Pancreas (tissue), 10 donors: ENCODE measurements around the gene PLCD3. TPM values are rescaled to one million over a fixed set of nuclear protein-coding genes. Genes with fewer than 3 reads are reported as not detected.

Experiments
- ATAC-seq, 4 donors: fragments of 200-7000 bp; cut with Tn5 transposase; one replicate each; pipeline versions ENCODE4 v1.8.0 to v1.9.1; 2020; ENCODE audit warnings: mild to moderate bottlenecking in 4 of 4, moderate library complexity in 4 of 4
- DNase-seq, 6 donors: peaks; one replicate each; pipeline ENCODE4 v3.0.0-alpha.2; 2020
- FAIRE-seq: peaks from 2 replicates; lab custom pipeline; 2012; peaks lifted over from hg19 to GRCh38; lab: Jason Lieb, UNC
- H3K27ac ChIP-seq, 4 donors: fragments of 200-600 bp; sonication (generic); 1 replicate in 3 of 4; 2 replicates in 1 of 4; pipeline versions ENCODE4 v1.5.0 to v1.8.0; 2020
- H3K27me3 ChIP-seq, 4 donors: fragments of 200-600 bp; one replicate each; pipeline ENCODE4 v1.8.0; 2021
- H3K36me3 ChIP-seq, 3 donors: fragments of 200-600 bp; sonication (generic) in 1 of 3; one replicate each; pipeline versions ENCODE4 v1.5.0 to v1.8.0; 2020 to 2021
- H3K4me1 ChIP-seq, 3 donors: fragments of 200-600 bp; one replicate each; pipeline ENCODE4 v1.8.0; 2021
- H3K4me3 ChIP-seq, 4 donors: fragments of 200-600 bp; sonication (generic) in 2 of 4; one replicate each; pipeline versions ENCODE4 v1.5.0 to v1.8.0; 2020 to 2021
- H3K9me3 ChIP-seq, 4 donors: fragments of 200-600 bp; one replicate each; pipeline ENCODE4 v1.8.0; 2021
- CTCF ChIP-seq, 4 donors: fragments of 200-600 bp; sonication (generic) in 3 of 4; IDR thresholded peaks; one replicate each; pipeline versions ENCODE4 v1.5.0 to v1.8.0; 2021; ENCODE audit warnings: antibody characterized with exemption in 4 of 4
- WGBS, 2 donors: extraction: QIAGEN DNeasy Blood & Tissue Kit; methylation state at CpG; one replicate each; pipeline ENCODE4 v1.1.7; 2013; 5-methylcytosine and 5-hydroxymethylcytosine counted together
- intact Hi-C, 3 donors: fragments of 100-400 bp; cut with DNase I; formaldehyde crosslinking; loops; one replicate each; pipeline versions ENCODE4 v1.11.1 to v1.14.2; 2022
- polyA plus RNA-seq, 2 donors: library from polyadenylated mRNA; stranded (reverse); fragments of 200-250 nt; gene quantifications; one replicate each; pipeline ENCODE4 v1.2.3, GENCODE V29; 2013
- total RNA-seq, 6 donors: library from RNA; stranded (reverse); fragmentation: NEBNext Ultra II Directional in 4 of 6; extraction: Animal tissue kit (Norgen Biotek cat#: 25700) in 4 of 6; gene quantifications; one replicate each; pipeline versions ENCODE4 v1.2.1 to v1.2.4, GENCODE V29; 2021 to 2023
- donor health status: healthy with polysubstance abuse.
- donor health status: DM: no; HTN: no; CAD: no; lungs with moderate emphysema.
- donor health status: DM: no; HTN: no; CAD: no.
- donor health status: control.
- donor health status: control.
- donor health status: Bipolar disorder and iron deficiency.
- donor health status: DM: yes; HTN: yes; CAD: no.
- donor health status: DM: no; HTN: no; CAD: no.
- donor health status: DM: no; HTN: no; CAD: no.
- donor health status: DM: yes; HTN: yes; CAD: no.

PLCD3 gene
- total and polyA plus RNA-seq, 8 donors: 4.6 to 10.6 (median 8.4) TPM

- intact Hi-C loops: no loop called here
- no peak for ATAC-seq
- H3K4me3 ChIP-seq: no peak overlapping the region
- H3K9me3 ChIP-seq: no peaks in the 10 kb centered on the region
- no peak for TF ChIP-seq CTCF (IDR thresholded peaks at IDR 0.05)
- H3K36me3 ChIP-seq: no peaks in the 10 kb centered on the region
- no peak for FAIRE-seq
- no peaks in the 10 kb centered on the region for H3K27me3 ChIP-seq
- H3K27ac ChIP-seq: no peak overlapping the region
- peak in 1 of 6 donors; percentile 60 for DNase-seq
- 62 to 78% methylated on average over 13 of the region's 13 CpGs for WGBS, 2 donors
- peaks cover 0 to 5% (median 0%) of the 10 kb centered on the region in 3 donors for H3K4me1 ChIP-seq
These were observed 2.2 kb downstream of the PLCD3 start for GRCh38 chr17:45129940-45130680.

GRCh38 chr17:45129426-45129939, 2.8 kb downstream of the PLCD3 start:
- intact Hi-C loops: no loop called here
- no peak for ATAC-seq
- no peak overlapping the region for H3K4me3 ChIP-seq
- H3K27me3 ChIP-seq: no peaks in the 10 kb centered on the region
- WGBS, 2 donors: 78 to 85% methylated on average over 10 of the region's 10 CpGs
- TF ChIP-seq CTCF (IDR thresholded peaks at IDR 0.05): no peak
- peak in 1 of 6 donors; percentile 59 for DNase-seq
- H3K4me1 ChIP-seq: peaks cover 0 to 5% (median 0%) of the 10 kb centered on the region in 3 donors
- no peak for FAIRE-seq
- no peaks in the 10 kb centered on the region for H3K36me3 ChIP-seq
- no peaks in the 10 kb centered on the region for H3K9me3 ChIP-seq
- no peak overlapping the region for H3K27ac ChIP-seq

GRCh38 chr17:45128989-45129388, 3.3 kb downstream of the PLCD3 start:
- no peak for TF ChIP-seq CTCF (IDR thresholded peaks at IDR 0.05)
- intact Hi-C loops: no loop called here
- no peak for DNase-seq
- 92 to 95% methylated on average over 2 of the region's 2 CpGs for WGBS, 2 donors
- no peak for ATAC-seq
- Histone ChIP-seq H3K4me1 (peaks cover 0 to 5% (median 0%) of the 10 kb centered on the region in 3 donors), H3K9me3 (no peaks in the 10 kb centered on the region), H3K27me3 (no peaks in the 10 kb centered on the region), H3K27ac (no peak overlapping the region), H3K4me3 (no peak overlapping the region), H3K36me3 (no peaks in the 10 kb centered on the region)
- FAIRE-seq: no peak

- peaks cover 0 to 5% (median 0%) of the 10 kb centered on the region in 3 donors for H3K4me1 ChIP-seq
- no peak for TF ChIP-seq CTCF (IDR thresholded peaks at IDR 0.05)
- no peak for FAIRE-seq
- no peaks in the 10 kb centered on the region for H3K36me3 ChIP-seq
- intact Hi-C loops: no loop called here
- H3K27ac ChIP-seq: peak overlapping the region in 3 of 4 donors; percentile 8 to 37 (median 26)
- no peak overlapping the region for H3K4me3 ChIP-seq
- no peak for ATAC-seq
- no peaks in the 10 kb centered on the region for H3K27me3 ChIP-seq
- DNase-seq: peak in 1 of 6 donors; percentile 60
- 86 to 89% methylated on average over 5 of the region's 5 CpGs for WGBS, 2 donors
- no peaks in the 10 kb centered on the region for H3K9me3 ChIP-seq
These were observed 4.0 kb downstream of the PLCD3 start for GRCh38 chr17:45128331-45128730.
